ENCODE results near the gene PARP8. TPM values are rescaled to one million over a fixed set of nuclear protein-coding genes. Genes with fewer than 3 reads are reported as not detected.

The PARP8 gene
- total and polyA plus RNA-seq, 2 of the 8 experiments (the other 6 are each of a cell fraction or from before 2014, with no cell fraction given) = 16.6 to 30.6 TPM

DNA sequence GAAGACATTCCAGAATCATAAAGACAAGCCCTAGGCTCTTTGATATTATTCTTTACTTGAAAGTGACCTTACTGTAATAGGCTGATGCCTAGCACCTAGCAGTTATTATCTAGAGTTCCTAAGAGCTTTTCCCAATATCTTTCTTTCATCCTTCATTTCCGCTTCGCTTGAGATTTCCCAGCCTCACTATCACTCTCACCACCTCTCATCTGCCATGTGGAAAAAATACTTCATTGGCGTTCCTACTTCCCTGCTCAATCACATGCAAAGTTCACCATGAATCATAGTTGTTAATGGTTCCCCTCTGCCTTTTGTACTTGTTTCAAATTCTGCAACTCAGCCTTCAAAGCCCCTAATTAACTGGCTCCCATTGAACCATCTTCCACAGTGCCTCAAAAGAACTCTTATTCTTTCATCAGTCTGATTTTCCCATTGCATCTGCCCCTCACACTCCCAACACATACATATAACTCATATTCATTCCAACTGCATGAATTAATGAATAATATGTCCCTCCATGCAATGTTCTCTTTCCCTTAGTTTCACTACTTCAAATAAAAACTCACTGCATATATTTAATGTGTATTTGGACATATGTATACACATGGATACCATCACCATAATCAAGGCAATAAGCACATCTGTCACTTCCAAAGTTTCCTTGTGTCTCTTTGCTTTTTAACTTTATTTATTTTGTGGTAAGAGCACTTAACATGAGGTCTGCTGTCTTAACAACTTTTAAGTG, 221.6 kb downstream of the PARP8 start (continued):
- TF ChIP-seq, protein P1, sequence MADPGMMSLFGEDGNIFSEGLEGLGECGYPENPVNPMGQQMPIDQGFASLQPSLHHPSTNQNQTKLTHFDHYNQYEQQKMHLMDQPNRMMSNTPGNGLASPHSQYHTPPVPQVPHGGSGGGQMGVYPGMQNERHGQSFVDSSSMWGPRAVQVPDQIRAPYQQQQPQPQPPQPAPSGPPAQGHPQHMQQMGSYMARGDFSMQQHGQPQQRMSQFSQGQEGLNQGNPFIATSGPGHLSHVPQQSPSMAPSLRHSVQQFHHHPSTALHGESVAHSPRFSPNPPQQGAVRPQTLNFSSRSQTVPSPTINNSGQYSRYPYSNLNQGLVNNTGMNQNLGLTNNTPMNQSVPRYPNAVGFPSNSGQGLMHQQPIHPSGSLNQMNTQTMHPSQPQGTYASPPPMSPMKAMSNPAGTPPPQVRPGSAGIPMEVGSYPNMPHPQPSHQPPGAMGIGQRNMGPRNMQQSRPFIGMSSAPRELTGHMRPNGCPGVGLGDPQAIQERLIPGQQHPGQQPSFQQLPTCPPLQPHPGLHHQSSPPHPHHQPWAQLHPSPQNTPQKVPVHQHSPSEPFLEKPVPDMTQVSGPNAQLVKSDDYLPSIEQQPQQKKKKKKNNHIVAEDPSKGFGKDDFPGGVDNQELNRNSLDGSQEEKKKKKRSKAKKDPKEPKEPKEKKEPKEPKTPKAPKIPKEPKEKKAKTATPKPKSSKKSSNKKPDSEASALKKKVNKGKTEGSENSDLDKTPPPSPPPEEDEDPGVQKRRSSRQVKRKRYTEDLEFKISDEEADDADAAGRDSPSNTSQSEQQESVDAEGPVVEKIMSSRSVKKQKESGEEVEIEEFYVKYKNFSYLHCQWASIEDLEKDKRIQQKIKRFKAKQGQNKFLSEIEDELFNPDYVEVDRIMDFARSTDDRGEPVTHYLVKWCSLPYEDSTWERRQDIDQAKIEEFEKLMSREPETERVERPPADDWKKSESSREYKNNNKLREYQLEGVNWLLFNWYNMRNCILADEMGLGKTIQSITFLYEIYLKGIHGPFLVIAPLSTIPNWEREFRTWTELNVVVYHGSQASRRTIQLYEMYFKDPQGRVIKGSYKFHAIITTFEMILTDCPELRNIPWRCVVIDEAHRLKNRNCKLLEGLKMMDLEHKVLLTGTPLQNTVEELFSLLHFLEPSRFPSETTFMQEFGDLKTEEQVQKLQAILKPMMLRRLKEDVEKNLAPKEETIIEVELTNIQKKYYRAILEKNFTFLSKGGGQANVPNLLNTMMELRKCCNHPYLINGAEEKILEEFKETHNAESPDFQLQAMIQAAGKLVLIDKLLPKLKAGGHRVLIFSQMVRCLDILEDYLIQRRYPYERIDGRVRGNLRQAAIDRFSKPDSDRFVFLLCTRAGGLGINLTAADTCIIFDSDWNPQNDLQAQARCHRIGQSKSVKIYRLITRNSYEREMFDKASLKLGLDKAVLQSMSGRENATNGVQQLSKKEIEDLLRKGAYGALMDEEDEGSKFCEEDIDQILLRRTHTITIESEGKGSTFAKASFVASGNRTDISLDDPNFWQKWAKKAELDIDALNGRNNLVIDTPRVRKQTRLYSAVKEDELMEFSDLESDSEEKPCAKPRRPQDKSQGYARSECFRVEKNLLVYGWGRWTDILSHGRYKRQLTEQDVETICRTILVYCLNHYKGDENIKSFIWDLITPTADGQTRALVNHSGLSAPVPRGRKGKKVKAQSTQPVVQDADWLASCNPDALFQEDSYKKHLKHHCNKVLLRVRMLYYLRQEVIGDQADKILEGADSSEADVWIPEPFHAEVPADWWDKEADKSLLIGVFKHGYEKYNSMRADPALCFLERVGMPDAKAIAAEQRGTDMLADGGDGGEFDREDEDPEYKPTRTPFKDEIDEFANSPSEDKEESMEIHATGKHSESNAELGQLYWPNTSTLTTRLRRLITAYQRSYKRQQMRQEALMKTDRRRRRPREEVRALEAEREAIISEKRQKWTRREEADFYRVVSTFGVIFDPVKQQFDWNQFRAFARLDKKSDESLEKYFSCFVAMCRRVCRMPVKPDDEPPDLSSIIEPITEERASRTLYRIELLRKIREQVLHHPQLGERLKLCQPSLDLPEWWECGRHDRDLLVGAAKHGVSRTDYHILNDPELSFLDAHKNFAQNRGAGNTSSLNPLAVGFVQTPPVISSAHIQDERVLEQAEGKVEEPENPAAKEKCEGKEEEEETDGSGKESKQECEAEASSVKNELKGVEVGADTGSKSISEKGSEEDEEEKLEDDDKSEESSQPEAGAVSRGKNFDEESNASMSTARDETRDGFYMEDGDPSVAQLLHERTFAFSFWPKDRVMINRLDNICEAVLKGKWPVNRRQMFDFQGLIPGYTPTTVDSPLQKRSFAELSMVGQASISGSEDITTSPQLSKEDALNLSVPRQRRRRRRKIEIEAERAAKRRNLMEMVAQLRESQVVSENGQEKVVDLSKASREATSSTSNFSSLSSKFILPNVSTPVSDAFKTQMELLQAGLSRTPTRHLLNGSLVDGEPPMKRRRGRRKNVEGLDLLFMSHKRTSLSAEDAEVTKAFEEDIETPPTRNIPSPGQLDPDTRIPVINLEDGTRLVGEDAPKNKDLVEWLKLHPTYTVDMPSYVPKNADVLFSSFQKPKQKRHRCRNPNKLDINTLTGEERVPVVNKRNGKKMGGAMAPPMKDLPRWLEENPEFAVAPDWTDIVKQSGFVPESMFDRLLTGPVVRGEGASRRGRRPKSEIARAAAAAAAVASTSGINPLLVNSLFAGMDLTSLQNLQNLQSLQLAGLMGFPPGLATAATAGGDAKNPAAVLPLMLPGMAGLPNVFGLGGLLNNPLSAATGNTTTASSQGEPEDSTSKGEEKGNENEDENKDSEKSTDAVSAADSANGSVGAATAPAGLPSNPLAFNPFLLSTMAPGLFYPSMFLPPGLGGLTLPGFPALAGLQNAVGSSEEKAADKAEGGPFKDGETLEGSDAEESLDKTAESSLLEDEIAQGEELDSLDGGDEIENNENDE (IDR thresholded peaks at IDR 0.05; ENCODE audit: insufficient replicate concordance, low read length) = no peak
- TF ChIP-seq EGR1 (IDR thresholded peaks at IDR 0.05; ENCODE audit: borderline replicate concordance, low read depth, low read length) (no peak), TAF7 (optimal IDR thresholded peaks at IDR 0.05; ENCODE audit: borderline replicate concordance, low read depth, low read length) (no peak), SP4 (IDR thresholded peaks at IDR 0.05; ENCODE audit: low read length) (no peak), CHD2 (IDR thresholded peaks at IDR 0.05; ENCODE audit: low read length) (no peak), SP2 (IDR thresholded peaks at IDR 0.05; ENCODE audit: low read length) (no peak), GTF2F1 (IDR thresholded peaks at IDR 0.05; ENCODE audit: borderline replicate concordance, low read depth, low read length) (no peak)
- TF ChIP-seq, protein P2, sequence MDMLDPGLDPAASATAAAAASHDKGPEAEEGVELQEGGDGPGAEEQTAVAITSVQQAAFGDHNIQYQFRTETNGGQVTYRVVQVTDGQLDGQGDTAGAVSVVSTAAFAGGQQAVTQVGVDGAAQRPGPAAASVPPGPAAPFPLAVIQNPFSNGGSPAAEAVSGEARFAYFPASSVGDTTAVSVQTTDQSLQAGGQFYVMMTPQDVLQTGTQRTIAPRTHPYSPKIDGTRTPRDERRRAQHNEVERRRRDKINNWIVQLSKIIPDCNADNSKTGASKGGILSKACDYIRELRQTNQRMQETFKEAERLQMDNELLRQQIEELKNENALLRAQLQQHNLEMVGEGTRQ (IDR thresholded peaks at IDR 0.05; ENCODE audit: low read length) = no peak

All from H1 (cell line).